ENCODE data around the gene UTF1.

- TF ChIP-seq CTCF (IDR thresholded peaks at IDR 0.05) = no peak
- no peak for TF ChIP-seq EP300 (IDR thresholded peaks at IDR 0.05)
- TF ChIP-seq POLR2A (IDR thresholded peaks at IDR 0.05) = no peak
Measured at GRCh38 chr10:133202778-133203651, 27.0 kb upstream of the UTF1 start.
